Endothelial cell of umbilical vein (primary cell): Measurements from ENCODE around the gene ARHGEF6. TPM values are rescaled to one million over a fixed set of nuclear protein-coding genes. Genes with fewer than 3 reads are reported as not detected.

Experiments used
- BruUV-seq: library from RNA; stranded (reverse); fragments of 400-500 nt; replicated peaks from 2 replicates; lab custom pipeline; 2021; lab: Mats Ljungman, UMichigan
- CTCF ChIA-PET: fragments of 300-600, 350-600 bp; sonication (Branson Sonifier 250); formaldehyde crosslinking; loops from one replicate; lab custom pipeline; 2021; ENCODE audit warnings: antibody characterized with exemption, inconsistent platforms; lab: Charles Lee
- POLR2A ChIA-PET: fragments of 300-600, 350-600 bp; sonication (Branson Sonifier 250); formaldehyde crosslinking; loops from one replicate; lab custom pipeline; 2021; ENCODE audit warnings: antibody characterized with exemption, inconsistent platforms; lab: Charles Lee
- DNase-seq: peaks from one replicate; pipeline ENCODE4 v3.0.0-alpha.2; 2011; ENCODE audit warnings: low read depth, low spot score
- FAIRE-seq: peaks from 2 replicates; lab custom pipeline; 2011; peaks lifted over from hg19 to GRCh38; lab: Jason Lieb, UNC
- H2AFZ ChIP-seq: 2 replicates; pipeline ENCODE4 v1.6.0; 2012; ENCODE audit warnings: low read depth, low read length, control low read depth, inconsistent platforms
- H3K27ac ChIP-seq: 2 replicates; pipeline ENCODE4 v1.5.1; 2011; ENCODE audit warnings: low read depth, mild to moderate bottlenecking, control low read depth, low read length, moderate library complexity; ENCODE audit not compliant: insufficient read depth
- H3K27me3 ChIP-seq, 2 experiments: 2 replicates each; pipeline versions ENCODE4 v1.6.0 to v1.6.1; 2011; ENCODE audit warnings: low read length in 2 of 2, mixed read lengths in 1 of 2; ENCODE audit not compliant: control insufficient read depth in 2 of 2, insufficient read depth in 2 of 2
- H3K36me3 ChIP-seq, 2 experiments: 2 replicates in 1 of 2; 3 replicates in 1 of 2; pipeline ENCODE4 v1.5.1; 2011; ENCODE audit warnings: low read length in 2 of 2, mild to moderate bottlenecking in 1 of 2, moderate library complexity in 1 of 2; ENCODE audit not compliant: control insufficient read depth in 2 of 2, insufficient read depth in 2 of 2; ENCODE audit errors: extremely low read depth in 1 of 2
- H3K4me1 ChIP-seq: 3 replicates; pipeline ENCODE4 v1.5.1; 2011; ENCODE audit warnings: mild to moderate bottlenecking, low read length; ENCODE audit not compliant: control insufficient read depth, insufficient read depth; ENCODE audit errors: extremely low read depth
- H3K4me2 ChIP-seq: 2 replicates; pipeline ENCODE4 v1.6.1; 2011; ENCODE audit warnings: low read length, control low read depth, mixed read lengths; ENCODE audit not compliant: insufficient read depth
- H3K4me3 ChIP-seq, 3 experiments: fragments of 200-600 bp in 1 of 3; sonication (generic), shearing (Covaris generic) in 1 of 3; replicated peaks in 1 of 3; 2 replicates each; pipeline ENCODE4 v1.5.1; 2011 to 2016; ENCODE audit warnings: control low read depth in 3 of 3, low read length in 3 of 3, mild to moderate bottlenecking in 2 of 3, inconsistent platforms in 1 of 3, low read depth in 1 of 3, moderate library complexity in 1 of 3; ENCODE audit not compliant: insufficient read depth in 1 of 3
- H3K79me2 ChIP-seq: 2 replicates; pipeline ENCODE4 v1.6.0; 2012; ENCODE audit warnings: low read length, inconsistent platforms; ENCODE audit not compliant: control insufficient read depth, insufficient read depth
- H3K9ac ChIP-seq: replicated peaks from 2 replicates; pipeline ENCODE3; 2011; ENCODE audit warnings: low read length, control low read depth; ENCODE audit not compliant: insufficient read depth; ENCODE audit errors: extremely low read depth
- H3K9me1 ChIP-seq: replicated peaks from 3 replicates; pipeline ENCODE4 v1.6.0; 2011; ENCODE audit warnings: mild to moderate bottlenecking, low read length; ENCODE audit not compliant: control insufficient read depth, insufficient read depth; ENCODE audit errors: extremely low read depth
- H3K9me3 ChIP-seq: replicated peaks from 2 replicates; pipeline ENCODE4 v1.5.1; 2012; ENCODE audit warnings: low read length, inconsistent platforms; ENCODE audit not compliant: control insufficient read depth, insufficient read depth
- H4K20me1 ChIP-seq: replicated peaks from 2 replicates; pipeline ENCODE3; 2011; ENCODE audit warnings: mild to moderate bottlenecking, low read length; ENCODE audit not compliant: control insufficient read depth, insufficient read depth; ENCODE audit errors: extremely low read depth
- EZH2 ChIP-seq: IDR thresholded peaks from 2 replicates; pipeline ENCODE4 v1.6.1; 2012; ENCODE audit warnings: borderline replicate concordance, low read depth, mild to moderate bottlenecking, moderate library complexity, low read length, inconsistent platforms; ENCODE audit not compliant: severe bottlenecking
- FOS ChIP-seq: IDR thresholded peaks from 2 replicates; pipeline ENCODE4 v1.6.1; 2011; ENCODE audit warnings: mild to moderate bottlenecking, low read length, moderate library complexity, borderline replicate concordance; ENCODE audit not compliant: insufficient read depth
- GATA2 ChIP-seq: IDR thresholded peaks from 2 replicates; pipeline ENCODE4 v1.7.0; 2011; ENCODE audit warnings: low read depth, mild to moderate bottlenecking, moderate library complexity, mixed read lengths, low read length; ENCODE audit not compliant: insufficient read length, insufficient read depth
- JUN ChIP-seq: IDR thresholded peaks from 2 replicates; pipeline ENCODE4 v1.6.1; 2011; ENCODE audit warnings: borderline replicate concordance, low read depth; ENCODE audit not compliant: insufficient read length, insufficient read depth
- MAX ChIP-seq: IDR thresholded peaks from 2 replicates; pipeline ENCODE4 v1.6.1; 2011; ENCODE audit not compliant: insufficient read depth, insufficient read length
- MYC ChIP-seq: IDR thresholded peaks from one replicate; pipeline ENCODE4 v1.6.1; 2011; ENCODE audit warnings: mild to moderate bottlenecking, low read depth, low read length
- POLR2A ChIP-seq: IDR thresholded peaks from 2 replicates; pipeline ENCODE4 v1.6.1; 2012; ENCODE audit warnings: low read depth, mild to moderate bottlenecking, control low read depth, low read length
- POLR2AphosphoS5 ChIP-seq: IDR thresholded peaks from 2 replicates; pipeline ENCODE4 v1.6.1; 2012; ENCODE audit warnings: low read depth, mild to moderate bottlenecking, control low read depth, low read length, moderate library complexity; ENCODE audit not compliant: insufficient read depth
- dilution Hi-C: fragments of 300-500 bp; cut with MboI; formaldehyde crosslinking; loops from one replicate; pipeline ENCODE4 v1.15.0; 2019; ENCODE audit warnings: low sequenced_read_pairs; ENCODE audit not compliant: extremely low pct_ligation_motif_present
- intact Hi-C: fragments of 100-400 bp; cut with micrococcal nuclease; formaldehyde crosslinking; loops from one replicate; pipeline ENCODE4 v1.10.0; 2022
- polyA plus RNA-seq, 4 experiments: library from polyadenylated mRNA; depleted of rRNA in 3 of 4; stranded (reverse) in 3 of 4; unstranded in 1 of 4; fragments of >200 nt; gene quantifications; 2 replicates each; pipeline versions ENCODE4 v1.2.1 to v1.2.3, GENCODE V29; 2011 to 2012; ENCODE audit warnings: missing spikeins in 1 of 4
- total RNA-seq: library from RNA; stranded (reverse); gene quantifications from 2 replicates; pipeline ENCODE4 v1.2.3, GENCODE V29; 2021
- TF ChIP-seq, protein P1 (sequence below), 2 donors: IDR thresholded peaks; 1 replicate in 1 of 2; 2 replicates in 1 of 2; pipeline ENCODE4 v1.5.1; 2011; ENCODE audit warnings: low read length in 2 of 2, mild to moderate bottlenecking in 2 of 2, moderate library complexity in 2 of 2, control low read depth in 1 of 2, inconsistent platforms in 1 of 2, low read depth in 1 of 2; ENCODE audit not compliant: insufficient read depth in 1 of 2; ENCODE audit errors: extremely low read depth in 1 of 2

The ARHGEF6 gene
- total and polyA plus RNA-seq, 2 donors (not counting 3 experiments of a cell fraction or from before 2014, with no cell fraction given) = 4.9 to 6.4 TPM

DNA sequence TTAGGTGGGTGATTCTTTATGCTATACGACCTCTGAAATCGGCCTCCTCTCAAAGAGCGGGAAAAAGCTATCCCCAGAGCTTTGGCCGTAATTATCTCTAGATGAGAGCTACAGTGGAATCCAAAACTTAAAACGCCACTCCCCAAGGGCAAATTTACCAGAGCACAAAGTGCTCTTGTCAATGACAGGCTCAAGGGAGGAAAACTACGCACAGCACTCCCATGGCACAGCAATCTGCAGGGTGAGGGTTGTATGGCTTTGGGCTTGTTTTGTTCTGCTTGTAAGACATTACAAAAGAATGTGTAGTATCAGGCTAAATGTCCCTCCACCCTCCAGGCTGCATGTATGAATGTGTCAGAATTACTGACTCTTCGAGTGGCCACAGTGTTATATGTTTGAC lies 44.0 kb downstream of the ARHGEF6 start:
- no peaks in the 10 kb centered on the region for H3K36me3 ChIP-seq
- TF ChIP-seq GATA2 (no peak), POLR2A (no peak)
- H3K79me2 ChIP-seq = no peaks in the 10 kb centered on the region
- no peaks in the 10 kb centered on the region for H3K4me1 ChIP-seq
- ChIA-PET CTCF (no interaction called here), POLR2A (no interaction called here)
- H2AFZ ChIP-seq = no peak overlapping the region
- H3K9ac ChIP-seq = no peak overlapping the region
- no TSS peak for BruUV-seq
- DNase-seq (no peak), FAIRE-seq (no peak)
- no peaks in the 10 kb centered on the region for H3K27me3 ChIP-seq
- no peaks in the 10 kb centered on the region for H4K20me1 ChIP-seq
- H3K27ac ChIP-seq = no peak overlapping the region
- H3K4me2 ChIP-seq = no peak overlapping the region
- no peaks in the 10 kb centered on the region for H3K9me1 ChIP-seq
- intact Hi-C loops = no loop called here
- H3K4me3 ChIP-seq = no peak overlapping the region
- dilution Hi-C loops = no loop called here
- H3K9me3 ChIP-seq = no peaks in the 10 kb centered on the region

DNA sequence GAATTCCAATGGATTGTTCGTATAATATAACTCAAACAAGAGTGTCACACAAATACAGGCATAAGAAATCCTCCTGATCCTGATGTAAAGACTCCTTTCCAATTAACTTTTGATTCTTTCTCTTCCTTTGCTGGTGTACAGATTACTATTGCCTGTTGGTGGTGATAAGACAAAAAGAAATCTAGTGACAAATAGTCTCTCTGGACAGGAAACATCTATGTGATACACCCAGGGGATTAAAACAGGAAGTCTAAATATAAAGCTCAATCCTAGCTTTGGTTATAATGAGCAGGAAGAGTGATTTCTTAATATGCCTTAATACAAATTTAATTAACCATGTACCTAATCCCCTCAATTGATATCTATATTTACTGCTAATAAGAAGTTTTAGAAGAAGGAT lies 45.1 kb downstream of the ARHGEF6 start:
- Histone ChIP-seq H3K9ac (no peak overlapping the region), H3K27ac (no peak overlapping the region), H2AFZ (no peak overlapping the region), H3K27me3 (no peaks in the 10 kb centered on the region), H3K9me1 (no peaks in the 10 kb centered on the region), H3K36me3 (no peaks in the 10 kb centered on the region), H4K20me1 (no peaks in the 10 kb centered on the region), H3K9me3 (no peaks in the 10 kb centered on the region), H3K4me1 (no peaks in the 10 kb centered on the region), H3K4me3 (no peak overlapping the region), H3K79me2 (no peaks in the 10 kb centered on the region), H3K4me2 (no peak overlapping the region)
- FAIRE-seq (no peak), DNase-seq (no peak)
- POLR2A ChIA-PET = no interaction called here
- no TSS peak for BruUV-seq
- intact Hi-C loops = no loop called here
- CTCF ChIA-PET = no interaction called here
- TF ChIP-seq MYC (no peak), JUN (no peak), MAX (no peak), FOS (no peak), POLR2A (no peak), EZH2 (no peak), POLR2AphosphoS5 (no peak), GATA2 (no peak)
- TF ChIP-seq, protein P1, sequence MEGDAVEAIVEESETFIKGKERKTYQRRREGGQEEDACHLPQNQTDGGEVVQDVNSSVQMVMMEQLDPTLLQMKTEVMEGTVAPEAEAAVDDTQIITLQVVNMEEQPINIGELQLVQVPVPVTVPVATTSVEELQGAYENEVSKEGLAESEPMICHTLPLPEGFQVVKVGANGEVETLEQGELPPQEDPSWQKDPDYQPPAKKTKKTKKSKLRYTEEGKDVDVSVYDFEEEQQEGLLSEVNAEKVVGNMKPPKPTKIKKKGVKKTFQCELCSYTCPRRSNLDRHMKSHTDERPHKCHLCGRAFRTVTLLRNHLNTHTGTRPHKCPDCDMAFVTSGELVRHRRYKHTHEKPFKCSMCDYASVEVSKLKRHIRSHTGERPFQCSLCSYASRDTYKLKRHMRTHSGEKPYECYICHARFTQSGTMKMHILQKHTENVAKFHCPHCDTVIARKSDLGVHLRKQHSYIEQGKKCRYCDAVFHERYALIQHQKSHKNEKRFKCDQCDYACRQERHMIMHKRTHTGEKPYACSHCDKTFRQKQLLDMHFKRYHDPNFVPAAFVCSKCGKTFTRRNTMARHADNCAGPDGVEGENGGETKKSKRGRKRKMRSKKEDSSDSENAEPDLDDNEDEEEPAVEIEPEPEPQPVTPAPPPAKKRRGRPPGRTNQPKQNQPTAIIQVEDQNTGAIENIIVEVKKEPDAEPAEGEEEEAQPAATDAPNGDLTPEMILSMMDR (IDR thresholded peaks at IDR 0.05; ENCODE audit: extremely low read depth in 1 of 2, insufficient read depth in 1 of 2, low read depth in 1 of 2, low read length in 2 of 2) = no peak
- dilution Hi-C loops = no loop called here
